HG02938 (cell line): Measurements from ENCODE around the gene ACTMAP.
"Not testable (repeated sequence)": the region's sequence is repeated elsewhere in the genome, so short reads cannot be mapped to it uniquely, and the experiment has no call there.

ENCODE experiments used
- ATAC-seq: cut with Tn5 transposase; IDR thresholded peaks from one replicate; pipeline ENCODE4 v1.9.1; 2021; ENCODE audit warnings: mild to moderate bottlenecking, moderate library complexity; ENCODE audit not compliant: unreplicated experiment

The ACTMAP gene

DNA sequence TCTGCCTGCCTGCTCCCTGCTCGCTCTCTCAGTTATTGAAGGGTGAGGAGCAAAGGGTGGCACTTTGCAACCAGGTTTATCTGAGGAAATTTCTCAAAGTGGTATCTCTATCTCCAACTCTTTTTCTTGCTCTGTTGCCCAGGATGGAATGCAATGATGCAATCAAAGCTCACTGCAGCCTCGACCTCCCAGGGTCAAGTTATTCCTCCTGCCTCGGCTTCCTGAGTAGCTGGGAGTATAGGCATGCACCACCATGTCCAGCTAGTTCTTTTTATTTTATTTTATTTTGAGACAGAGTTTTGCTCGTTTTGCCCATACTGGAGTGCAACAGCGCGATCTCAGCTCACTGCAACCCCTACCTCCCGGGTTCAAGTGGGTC is 4.9 kb downstream of the ACTMAP start:
- no peak for ATAC-seq

DNA sequence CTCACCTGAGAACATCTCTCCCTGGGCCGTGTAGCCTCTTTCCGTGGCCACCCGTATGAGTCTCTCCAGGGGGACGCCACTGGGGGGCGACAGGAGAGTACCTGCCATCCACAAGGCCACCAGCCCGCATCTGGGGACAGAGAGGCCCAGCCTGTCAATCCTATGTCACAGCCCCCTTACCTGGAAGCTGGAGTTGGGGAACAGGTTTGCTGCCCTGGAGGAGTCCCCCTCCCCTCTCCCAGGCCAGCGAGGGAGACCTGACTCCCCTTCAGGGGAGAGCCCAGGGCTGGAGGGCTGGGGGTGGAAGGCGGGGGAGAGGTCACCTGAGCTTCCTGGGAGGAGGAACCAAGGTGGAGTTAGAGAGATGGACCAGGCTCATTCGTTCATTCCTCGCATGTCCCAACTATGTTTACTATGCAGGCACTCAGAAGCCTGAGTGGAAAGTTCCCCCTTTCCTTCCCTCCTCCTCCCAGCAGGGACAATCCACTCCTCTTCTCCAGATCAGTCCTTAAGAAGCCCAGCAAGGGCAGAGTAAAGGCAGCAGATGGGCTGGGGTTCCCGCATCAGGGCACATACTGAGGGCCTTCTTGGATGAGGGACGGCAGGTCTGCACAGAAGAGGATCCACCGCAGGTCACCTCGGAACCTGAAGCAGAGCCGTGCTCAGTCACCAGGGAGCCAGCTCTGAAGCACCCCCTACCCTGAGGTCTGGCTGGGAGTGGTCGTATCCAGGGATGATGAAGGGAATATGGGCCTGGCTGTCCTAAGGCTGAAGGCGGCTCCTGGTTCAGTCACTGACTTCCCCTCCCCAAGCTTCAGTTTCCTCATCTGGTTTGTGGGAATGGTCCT is 5.5 kb downstream of the ACTMAP start:
- ATAC-seq, result no peak

DNA sequence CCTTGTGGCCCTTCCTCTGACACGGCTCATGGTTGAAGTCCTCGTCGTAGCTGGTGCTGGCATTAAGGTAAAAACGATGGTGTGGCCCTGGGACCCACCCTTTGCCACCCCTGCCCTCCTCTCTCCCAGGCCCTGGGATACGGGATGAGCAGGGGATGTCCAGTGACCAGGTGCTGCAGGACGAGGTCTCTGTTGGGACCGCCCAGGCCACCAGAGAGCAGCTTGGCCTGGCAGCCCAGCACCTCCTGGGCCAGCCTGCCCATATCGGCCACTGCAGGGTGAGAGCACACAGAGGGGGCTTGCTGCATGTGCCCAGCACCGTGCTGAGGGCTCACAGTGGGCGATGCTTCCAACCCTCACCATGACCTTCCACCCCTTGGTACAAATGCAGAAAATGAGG is 6.4 kb downstream of the ACTMAP start:
- ATAC-seq, result no peak

DNA sequence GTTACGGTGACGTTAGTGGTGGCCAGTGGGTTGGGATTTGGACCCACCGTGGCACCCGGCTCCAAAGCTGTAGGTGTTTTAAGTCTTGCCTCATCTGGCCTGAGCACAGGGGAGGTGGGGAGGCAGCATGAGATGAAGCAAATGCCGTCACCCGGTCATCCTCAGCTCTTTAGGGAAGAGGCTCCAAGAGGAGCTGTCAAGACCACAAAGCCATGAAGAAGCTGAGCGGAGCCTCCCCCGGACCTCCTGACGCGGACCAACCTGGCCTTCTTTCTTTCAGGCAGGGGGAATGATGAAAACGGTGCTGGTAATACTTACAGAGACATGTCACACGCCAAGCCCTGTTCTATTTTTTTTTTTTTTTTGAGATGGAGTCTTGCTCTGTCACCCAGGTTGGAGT is 7.4 kb downstream of the ACTMAP start:
- no peak for ATAC-seq

DNA sequence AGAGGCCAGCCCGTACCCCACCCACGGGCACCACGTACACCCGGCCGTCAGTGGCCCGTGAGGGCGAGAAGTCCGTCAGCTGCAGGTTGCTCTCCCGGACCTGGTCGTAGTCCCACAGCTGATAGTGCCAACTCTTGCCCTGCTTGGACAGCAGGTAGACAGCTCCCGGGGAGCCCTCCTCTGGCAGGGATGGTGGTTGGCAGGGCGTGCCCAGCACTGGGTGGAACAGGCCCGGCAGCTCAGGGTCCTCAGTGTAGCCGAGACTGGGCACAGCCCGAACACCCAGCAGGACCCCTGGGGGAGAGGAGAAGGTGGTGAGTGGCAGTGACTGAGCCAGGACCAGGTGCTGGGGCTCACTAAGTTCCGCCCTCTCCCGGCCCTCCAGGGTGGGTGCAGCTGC is 7.8 kb downstream of the ACTMAP start:
- ATAC-seq, result no peak

DNA sequence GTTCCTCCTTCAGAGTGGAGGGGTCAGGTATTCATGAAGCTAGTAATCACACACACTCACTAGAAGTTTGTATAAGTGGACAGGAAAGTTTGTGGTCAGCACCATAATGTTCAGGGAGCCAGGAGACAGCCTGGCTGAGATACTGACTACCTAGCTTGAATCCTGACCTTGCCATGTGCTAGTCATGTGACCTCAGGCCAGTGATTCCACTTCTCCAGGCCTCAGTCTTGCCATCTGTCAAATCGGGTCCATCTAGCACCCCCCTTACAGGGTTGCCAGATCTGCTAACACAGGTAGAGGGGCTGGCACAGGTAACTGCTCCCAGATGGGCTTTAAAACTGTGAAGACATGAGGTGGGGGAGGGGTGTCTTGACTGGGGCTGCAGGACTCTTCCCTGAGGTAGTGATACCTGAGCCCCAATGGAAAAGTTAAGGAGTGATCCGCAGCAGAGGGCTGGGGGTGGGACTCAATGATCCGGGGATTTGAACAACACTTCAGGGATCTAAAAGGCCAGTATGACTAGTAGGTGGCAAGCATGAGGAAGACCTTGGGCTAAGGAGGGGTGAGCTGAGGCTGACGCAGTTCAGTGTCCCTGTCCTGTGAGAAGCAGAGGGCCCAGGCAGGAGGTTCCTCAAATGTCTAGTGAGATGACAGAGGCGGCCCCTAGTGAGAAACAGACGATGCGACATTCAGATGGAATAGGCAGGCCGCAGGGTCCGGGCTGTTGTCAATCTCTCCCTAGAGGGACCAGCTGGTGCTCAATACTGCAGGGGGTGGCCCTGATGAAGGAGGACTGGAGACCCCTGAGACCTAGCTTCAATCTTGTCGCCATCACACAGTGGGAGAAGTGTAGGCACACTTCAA is 8.5 kb downstream of the ACTMAP start:
- ATAC-seq, result no peak

DNA sequence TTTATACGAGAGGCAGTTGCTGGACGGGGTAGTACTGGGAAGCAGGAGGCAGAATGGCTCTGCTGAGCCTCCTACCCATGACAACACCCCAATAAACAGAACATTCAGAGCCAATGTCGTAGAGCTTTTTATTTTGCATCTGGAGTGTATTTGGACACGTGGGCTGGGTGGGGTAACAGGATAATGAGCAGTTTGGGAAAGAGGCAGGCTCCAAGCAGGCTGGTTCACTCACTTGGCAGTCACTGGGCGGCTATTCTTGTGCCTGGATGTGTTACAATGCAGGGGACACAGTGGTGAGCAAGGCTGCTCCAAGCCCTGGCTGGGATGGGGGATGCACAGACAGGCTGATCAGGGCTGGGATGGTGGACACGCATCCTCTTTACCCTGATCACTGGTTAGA is 9.5 kb downstream of the ACTMAP start:
- no peak for ATAC-seq

DNA sequence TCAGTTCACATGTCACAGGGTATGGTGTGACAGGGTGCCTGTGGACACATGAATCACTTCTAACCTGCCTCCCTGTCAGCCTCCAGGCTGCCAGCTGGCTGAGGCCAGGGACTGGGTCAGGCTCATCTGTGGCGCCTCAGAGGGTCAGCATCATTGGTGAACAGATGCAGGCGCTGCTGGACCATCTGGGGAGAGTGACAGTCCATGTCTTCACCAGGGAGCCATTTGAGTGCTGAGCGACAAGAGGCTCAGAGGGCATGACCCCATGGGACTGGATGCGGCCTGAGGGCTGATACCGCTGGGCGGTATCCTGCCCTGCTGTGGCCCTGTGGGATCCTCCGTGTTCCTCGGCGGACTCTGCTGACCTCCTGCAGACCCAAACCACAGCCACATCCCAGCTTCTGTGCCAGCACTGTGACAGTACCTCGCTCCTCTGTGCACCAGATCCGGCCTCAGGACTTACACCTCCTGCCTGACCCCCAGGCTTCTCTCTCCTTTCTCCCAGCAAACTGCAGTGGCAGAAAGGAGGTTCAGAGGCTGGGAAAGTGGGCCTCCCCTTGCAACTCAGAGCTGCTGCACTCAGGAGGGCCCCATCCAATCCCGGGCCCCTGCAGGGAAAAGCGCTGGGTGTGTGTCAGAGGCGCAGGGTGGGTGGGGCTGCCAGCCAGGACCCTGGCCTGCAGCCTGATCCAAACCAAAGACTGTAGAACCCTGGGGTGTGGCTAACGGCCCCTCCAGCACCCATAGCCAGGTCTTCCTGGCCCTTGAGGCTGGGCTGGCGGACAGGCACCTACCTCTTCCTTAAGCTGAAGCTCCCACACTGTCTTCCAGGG is 10.2 kb downstream of the ACTMAP start:
- no peak for ATAC-seq

DNA sequence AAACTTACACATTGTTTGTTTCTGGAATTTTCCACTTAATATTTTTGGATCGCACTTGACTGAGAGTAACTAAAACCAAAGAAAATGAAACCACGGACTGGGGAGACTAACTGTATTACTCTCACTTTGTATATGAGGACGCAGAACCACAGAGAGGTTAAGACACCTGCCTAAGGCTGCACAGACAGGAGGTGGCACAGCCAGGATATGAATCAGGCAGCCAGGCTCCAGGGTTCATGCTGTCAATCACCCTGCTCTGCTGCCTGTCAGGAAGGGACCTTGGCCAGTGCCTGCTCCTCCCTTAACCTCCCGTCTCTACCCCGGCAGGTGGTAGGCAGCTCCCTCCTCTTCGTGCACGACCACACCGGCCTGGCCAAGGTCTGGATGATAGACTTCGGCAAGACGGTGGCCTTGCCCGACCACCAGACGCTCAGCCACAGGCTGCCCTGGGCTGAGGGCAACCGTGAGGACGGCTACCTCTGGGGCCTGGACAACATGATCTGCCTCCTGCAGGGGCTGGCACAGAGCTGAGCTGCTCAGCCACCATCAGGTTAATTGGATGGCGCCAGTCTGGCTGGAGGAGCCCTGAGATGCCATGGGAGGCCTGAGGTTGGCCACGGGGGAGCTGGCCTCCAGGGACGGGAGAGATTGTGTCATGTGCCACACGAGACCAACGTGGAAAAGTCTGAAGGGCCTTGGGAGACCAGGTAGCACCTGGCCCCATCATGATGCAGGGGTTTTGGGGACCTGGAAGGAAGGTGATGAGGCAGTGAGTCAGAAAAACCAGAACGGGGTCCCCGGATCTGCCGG is 11.0 kb downstream of the ACTMAP start:
- ATAC-seq, result no peak

DNA sequence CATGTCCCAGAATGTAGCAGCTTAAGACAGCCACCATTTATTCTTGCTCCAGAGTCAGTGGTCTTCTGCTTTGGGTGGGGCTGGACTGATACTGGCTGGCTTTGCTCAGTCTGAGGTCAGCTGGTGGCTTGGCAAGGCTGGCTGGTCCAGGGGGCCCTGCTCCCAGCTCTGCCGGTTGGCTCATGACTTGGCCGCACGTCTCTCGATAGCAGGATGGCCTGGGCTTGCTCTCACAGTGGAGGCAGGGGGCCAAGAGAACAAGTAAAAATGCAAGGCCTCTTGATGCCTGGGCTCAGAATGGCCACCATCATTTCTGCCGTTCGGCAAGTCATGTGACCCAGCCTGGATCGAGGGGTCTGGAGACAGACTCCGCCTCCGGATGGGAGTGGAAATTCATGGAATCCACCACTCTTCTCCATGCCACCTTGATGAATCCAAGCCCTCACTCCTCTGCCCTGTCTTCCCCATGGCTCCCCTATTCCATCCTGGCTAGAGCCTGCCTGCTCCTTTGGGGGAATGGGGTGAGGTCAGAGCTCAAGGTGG is 13.1 kb downstream of the ACTMAP start:
- ATAC-seq, result no peak

DNA sequence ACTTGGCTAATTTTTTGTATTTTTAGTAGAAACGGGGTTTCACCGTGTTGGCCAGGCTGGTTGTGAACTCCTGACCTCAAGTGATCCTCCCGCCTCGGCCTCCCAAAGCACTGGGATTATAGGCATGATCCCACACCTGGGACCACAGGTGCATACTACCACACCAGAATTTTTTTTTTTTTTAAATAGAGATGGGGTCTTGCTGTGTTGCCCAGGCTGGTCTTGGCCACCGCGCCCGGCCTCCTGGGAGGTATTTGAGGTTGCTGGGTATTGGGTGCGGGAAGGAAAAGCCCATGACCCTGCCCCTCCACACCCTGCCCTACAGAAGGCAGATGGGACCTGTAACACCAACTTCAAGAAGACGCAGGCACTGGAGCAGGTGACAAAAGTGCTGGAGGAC is 13.6 kb downstream of the ACTMAP start:
- no peak for ATAC-seq

DNA sequence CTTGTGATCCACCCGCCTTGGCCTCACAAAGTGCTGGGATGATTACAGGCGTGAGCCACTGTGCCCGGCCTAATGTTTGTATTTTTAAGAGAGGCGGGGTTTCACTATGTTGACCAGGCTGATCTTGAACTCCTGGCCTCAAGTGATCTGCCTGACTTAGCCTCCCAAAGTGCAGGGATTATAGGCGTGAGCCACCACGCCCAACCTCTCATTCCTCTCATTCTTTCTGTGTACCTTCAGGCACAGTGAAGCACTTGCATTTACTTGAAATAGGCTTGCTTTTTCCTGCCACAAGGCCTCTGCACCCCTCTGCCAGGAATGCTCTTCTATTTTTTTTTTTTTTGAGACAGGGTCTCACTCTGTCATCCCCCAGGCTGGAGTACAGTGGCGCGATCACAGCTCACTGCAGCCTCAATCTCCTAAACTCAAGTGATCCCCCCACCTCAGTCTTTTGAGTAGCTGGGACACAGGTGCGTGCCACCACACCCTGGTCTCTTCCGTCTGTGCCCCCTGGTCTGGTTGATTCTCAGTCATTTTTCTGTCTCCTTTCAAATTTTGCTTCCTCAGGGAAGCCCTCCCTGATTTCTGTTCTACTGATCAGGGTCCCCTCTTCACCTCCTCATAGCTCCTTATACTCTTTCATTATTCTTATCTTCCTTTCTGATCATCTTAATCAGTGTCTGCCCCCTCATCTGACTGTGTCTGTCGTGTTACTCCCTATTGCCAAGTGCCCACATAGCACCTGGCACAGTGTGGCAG is 15.1 kb downstream of the ACTMAP start:
- ATAC-seq, result no peak

DNA sequence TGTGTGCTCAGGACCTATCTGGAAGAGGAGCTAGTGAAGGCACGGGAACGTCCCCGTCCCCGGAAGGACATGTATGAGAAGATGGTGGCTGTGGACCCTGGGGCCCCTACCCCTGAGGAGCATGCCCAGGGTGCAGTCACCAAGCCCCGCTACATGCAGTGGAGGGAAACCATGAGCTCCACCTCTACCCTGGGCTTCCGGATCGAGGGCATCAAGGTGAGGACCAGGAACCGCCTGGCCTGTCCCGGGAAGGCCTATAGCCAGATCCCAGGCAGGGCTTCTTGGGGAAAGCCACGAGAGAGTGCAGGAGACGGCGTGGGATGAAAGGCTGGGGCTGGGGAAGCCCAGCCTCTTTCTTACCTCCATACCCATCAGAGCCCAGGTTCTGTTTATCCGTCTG is 17.1 kb downstream of the ACTMAP start:
- no peak for ATAC-seq

DNA sequence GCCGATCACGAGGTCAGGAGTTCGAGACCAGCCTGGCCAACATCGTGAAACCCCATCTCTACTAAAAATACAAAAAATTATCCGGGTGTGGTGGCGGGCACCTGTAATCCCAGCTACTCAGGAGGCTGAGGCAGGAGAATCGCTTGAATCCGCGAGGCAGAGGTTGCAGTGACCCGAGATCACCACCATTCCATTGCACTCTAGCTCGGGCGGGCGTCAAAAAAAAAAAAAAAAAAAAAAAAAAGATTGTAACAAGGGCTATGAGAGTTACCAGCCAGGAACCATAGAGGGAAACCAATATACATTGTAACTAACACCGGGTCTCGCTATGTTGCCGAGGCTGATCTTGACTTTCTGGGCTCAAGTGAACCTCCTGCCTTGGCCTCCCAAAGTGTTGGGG is 18.0 kb downstream of the ACTMAP start:
- not testable (repeated sequence) for ATAC-seq

DNA sequence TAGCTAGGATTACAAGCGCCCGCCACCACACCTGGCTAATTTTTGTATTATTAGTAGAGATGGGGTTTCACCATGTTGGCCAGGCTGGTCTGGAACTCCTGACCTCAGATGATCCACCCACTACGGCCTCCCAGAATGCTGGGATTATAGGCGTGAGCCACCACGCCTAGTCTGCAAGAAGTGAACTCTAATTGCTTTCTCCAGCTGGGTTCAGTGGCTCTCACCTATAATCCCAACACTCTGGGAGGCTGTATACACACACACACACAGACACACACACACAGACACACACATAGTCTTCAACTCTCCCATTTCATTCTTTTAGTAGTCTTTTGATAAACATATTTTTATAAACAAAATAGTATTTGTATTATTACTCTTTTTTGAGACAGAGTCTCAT is 20.2 kb downstream of the ACTMAP start:
- not testable (repeated sequence) for ATAC-seq

DNA sequence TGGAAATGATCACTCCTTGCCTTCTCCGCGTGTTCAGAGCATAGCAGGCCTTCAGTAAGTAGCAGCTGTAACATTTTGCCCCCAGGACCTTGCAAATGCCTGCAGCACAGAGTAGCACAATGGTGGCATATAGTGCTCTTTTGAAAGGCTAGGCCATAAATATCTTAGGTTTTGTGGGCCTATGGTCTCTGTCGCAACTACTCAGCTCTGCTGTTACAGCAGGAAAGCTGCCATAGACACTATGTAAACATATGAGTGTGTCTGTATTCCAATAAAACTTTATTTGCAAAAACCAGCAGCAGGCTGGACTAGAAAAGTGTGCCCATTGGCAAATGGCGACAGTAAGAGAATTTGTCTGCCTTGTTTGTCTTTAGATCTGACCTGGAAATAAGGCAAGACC is 24.0 kb downstream of the ACTMAP start:
- no peak for ATAC-seq

DNA sequence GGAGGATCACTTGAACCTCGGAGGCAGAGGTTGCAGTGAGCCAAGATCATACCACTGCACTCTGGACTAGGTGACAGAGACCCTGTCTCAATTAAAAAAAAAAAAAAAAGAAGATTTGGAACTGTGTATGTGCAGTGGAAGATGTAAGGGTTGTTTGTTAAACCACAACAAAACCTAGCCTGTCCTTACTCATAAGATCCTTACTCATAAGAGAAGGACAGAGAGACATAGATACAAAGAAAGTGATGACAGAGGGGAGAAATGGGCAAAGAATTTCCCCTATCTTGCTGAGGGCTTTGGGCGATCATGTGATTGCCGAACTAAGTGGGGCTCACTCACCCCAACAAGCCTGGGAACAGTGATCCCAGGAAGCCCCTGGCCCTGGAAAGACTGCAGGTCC is 25.4 kb downstream of the ACTMAP start:
- no peak for ATAC-seq

DNA sequence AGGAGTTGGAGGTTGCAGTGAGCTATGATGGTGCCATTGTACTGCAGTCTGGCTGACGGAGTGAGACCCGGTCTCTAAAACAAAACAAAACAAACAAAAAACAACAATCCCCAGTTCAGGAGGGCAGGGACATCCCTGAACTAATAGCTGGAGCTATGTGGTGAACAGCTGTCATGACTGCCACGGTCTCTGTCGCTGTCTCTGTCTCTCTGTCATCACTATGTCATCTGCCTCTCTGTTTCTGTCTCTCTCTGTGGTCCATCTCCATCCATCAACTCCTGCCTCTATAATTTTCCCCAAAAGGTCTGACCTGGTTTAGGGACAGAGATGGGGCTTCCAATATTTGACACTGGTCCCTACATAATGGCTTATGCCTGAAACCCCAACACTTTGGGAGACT is 26.0 kb downstream of the ACTMAP start:
- ATAC-seq, result no peak

DNA sequence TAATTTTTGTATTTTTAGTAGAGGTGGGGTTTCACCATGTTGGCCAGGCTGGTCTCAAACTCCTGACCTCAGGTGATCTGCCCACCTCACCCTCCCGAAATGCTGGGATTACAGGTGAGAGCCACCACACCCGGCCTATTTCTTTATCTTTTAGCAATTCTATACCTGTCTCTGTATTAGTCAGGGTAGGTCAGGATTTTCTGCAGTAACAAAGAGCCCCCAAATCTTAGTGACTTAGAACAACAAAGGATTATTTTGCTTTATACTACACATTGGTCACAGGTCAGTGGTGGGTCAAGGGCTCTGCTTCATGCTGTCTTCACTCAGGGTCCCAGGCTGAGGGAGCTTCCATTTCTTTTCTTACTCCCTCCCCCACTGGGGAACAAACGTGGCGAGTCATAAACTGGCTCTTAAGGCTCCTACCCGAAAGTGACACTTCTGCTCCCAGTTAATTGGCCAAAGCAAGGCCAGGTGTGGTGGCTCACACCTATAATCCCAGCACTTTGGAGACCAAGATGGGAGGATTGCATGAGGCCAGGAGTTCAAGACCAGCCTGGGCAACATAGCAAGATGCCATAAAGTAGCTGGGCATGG is 26.5 kb downstream of the ACTMAP start:
- ATAC-seq, result no peak
